ENCODE measurements around the gene MDM2.
"Not testable (repeated sequence)": the region's sequence is repeated elsewhere in the genome, so short reads cannot be mapped to it uniquely, and the experiment has no call there.

Gene MDM2

GRCh38 chr12:68804657-68805591 lies 3.1 kb upstream of the MDM2 start:
- H3K4me3 ChIP-seq (ENCODE audit: low read depth, low read length): no peak overlapping the region

GRCh38 chr12:68805592-68806120 lies 2.3 kb upstream of the MDM2 start:
- no peak overlapping the region for H3K4me3 ChIP-seq (ENCODE audit: low read depth, low read length)

- H3K4me3 ChIP-seq (ENCODE audit: low read depth, low read length): no peak overlapping the region
These were observed 1.3 kb upstream of the MDM2 start for GRCh38 chr12:68806488-68807237.

GRCh38 chr12:68807274-68807575 lies 752 bp upstream of the MDM2 start:
- peak overlapping the region; percentile 35 for H3K4me3 ChIP-seq (ENCODE audit: low read depth, low read length)

GRCh38 chr12:68808388-68809189 lies 612 bp downstream of the MDM2 start:
- peak overlapping the region; percentile 95 for H3K4me3 ChIP-seq (ENCODE audit: low read depth, low read length)

- peak overlapping the region; percentile 90 for H3K4me3 ChIP-seq (ENCODE audit: low read depth, low read length)
These were observed 1.4 kb downstream of the MDM2 start for GRCh38 chr12:68809190-68810026.

- peak overlapping the region; percentile 90 for H3K4me3 ChIP-seq (ENCODE audit: low read depth, low read length)
These were observed 2.0 kb downstream of the MDM2 start for GRCh38 chr12:68810027-68810389.

GRCh38 chr12:68811573-68811972 lies 3.6 kb downstream of the MDM2 start:
- not testable (repeated sequence) for H3K4me3 ChIP-seq (ENCODE audit: low read depth, low read length)

- peak overlapping the region; percentile 8 for H3K4me3 ChIP-seq (ENCODE audit: low read depth, low read length)
These were observed 4.7 kb downstream of the MDM2 start for GRCh38 chr12:68812553-68813241.

- H3K4me3 ChIP-seq (ENCODE audit: low read depth, low read length): no peak overlapping the region
These were observed 5.2 kb downstream of the MDM2 start for GRCh38 chr12:68813242-68813593.

- H3K4me3 ChIP-seq (ENCODE audit: low read depth, low read length): no peak overlapping the region
These were observed 6.7 kb downstream of the MDM2 start for GRCh38 chr12:68814490-68815231.

- no peak overlapping the region for H3K4me3 ChIP-seq (ENCODE audit: low read depth, low read length)
These were observed 7.4 kb downstream of the MDM2 start for GRCh38 chr12:68815232-68815927.

GRCh38 chr12:68815928-68816800 lies 8.2 kb downstream of the MDM2 start:
- H3K4me3 ChIP-seq (ENCODE audit: low read depth, low read length): no peak overlapping the region

GRCh38 chr12:68819481-68819880 lies 11.5 kb downstream of the MDM2 start:
- not testable (repeated sequence) for H3K4me3 ChIP-seq (ENCODE audit: low read depth, low read length)

- no peak overlapping the region for H3K4me3 ChIP-seq (ENCODE audit: low read depth, low read length)
These were observed 13.6 kb downstream of the MDM2 start for GRCh38 chr12:68821357-68822188.

- H3K4me3 ChIP-seq (ENCODE audit: low read depth, low read length): no peak overlapping the region
These were observed 15.7 kb downstream of the MDM2 start for GRCh38 chr12:68823696-68824095.

GRCh38 chr12:68824131-68824530 lies 16.2 kb downstream of the MDM2 start:
- no peak overlapping the region for H3K4me3 ChIP-seq (ENCODE audit: low read depth, low read length)
